Measurements from ENCODE around the gene CDKL4.
"Not testable (repeated sequence)": the region's sequence is repeated elsewhere in the genome, so short reads cannot be mapped to it uniquely, and the experiment has no call there.

Gene CDKL4

GRCh38 chr2:39243469-39244123 is at the start of gene CDKL4:
Gene CDKL4 (minus strand): TSS chr2:39243970.
- DNase-seq (ENCODE audit: low read depth) = no peak

GRCh38 chr2:39290433-39290832 is 46.7 kb upstream of the CDKL4 start:
- DNase-seq (ENCODE audit: low read depth) = no peak

GRCh38 chr2:39289609-39290008 is 45.8 kb upstream of the CDKL4 start:
- no peak for DNase-seq (ENCODE audit: low read depth)

DNA sequence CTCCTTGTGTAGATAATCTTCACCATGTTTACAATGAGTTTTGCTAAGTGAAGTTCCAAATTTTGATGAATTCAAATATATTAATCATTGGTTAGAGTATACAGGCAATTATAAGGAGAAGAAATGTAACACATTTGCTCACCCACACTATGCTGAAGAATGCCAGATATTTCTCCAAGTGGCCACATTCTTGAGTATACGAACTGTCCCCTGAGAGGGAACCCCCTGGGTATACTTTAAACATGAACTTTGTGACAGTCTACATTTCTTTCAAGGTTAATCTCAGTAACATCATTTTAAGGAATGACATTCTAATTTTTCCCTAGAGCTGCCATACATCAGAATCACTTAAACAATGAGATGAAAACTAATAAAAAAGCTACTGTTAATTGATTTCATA is 39.8 kb upstream of the CDKL4 start:
- no peak for DNase-seq (ENCODE audit: low read depth)

DNA sequence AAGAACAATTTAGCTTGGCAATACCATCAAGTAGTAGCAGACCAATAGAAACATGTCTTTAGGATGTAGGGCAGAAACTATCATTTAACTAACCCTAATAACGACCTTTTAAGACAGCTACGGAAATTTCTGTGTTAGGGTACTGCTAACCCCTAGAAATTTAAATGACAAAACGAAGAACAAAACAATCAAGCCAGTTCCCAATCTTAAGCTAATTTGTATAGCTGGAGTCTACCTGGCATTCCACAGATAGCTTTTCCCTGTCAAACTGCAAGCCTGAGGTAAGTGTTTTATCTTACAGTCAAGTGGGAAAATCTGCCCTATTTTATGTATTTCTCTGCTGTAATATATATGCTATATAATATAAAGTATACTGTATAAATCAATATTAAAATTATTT is 37.6 kb upstream of the CDKL4 start:
- DNase-seq (ENCODE audit: low read depth) = no peak

DNA sequence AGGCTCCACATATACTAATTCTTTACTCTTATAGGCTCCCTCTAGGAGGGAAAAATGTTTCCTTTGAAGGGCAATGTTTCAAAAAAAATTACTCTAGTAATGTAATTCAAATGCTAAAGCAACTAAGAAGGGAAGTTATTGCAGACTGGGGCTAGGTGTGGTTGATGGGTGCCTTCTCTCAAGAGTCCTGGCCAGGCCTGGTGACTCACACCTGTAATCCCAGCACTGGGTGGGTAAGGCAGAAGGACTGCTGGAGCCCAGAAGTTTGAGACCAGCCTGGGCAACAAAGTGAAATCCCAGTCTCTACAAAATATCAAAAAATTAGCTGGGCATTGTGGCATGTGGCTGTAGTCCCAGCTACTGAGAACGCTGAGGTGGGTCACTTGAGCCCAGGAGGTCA is 31.2 kb upstream of the CDKL4 start:
- no peak for DNase-seq (ENCODE audit: low read depth)

GRCh38 chr2:39269941-39270340 is 26.2 kb upstream of the CDKL4 start:
- no peak for DNase-seq (ENCODE audit: low read depth)

- DNase-seq (ENCODE audit: low read depth) = peak; percentile 4
Observed at GRCh38 chr2:39266916-39267434, 23.2 kb upstream of the CDKL4 start.

DNA sequence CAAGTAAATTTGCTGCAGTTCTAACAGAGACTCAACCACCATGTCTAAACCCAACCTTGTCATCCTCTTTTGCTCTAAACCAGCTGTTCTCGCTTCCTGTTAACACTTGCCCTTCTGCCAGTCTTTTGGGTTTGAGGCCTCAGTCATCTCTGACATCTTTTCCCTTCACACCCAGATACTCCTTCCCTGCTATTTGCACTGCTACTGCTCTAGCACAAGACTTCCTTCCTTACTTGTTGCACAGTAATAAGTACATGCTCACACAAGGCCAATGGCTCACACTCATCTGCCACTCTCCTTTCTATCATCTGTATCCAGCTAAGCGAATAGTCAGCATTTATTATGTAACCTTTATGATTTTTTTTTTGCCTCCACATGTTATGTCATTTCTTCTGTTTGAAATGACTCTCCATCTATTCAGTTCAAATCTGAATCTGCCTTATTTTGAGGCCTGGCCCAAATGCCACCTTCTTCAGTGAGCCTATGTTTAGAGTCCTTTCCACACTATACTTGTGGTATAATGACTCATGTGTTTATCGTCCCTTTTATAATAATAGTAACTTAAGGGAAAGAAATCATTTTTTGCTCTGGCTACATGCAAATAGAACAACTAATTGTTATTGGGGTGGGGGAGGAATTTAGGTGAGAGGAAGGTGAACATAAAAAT is 22.5 kb upstream of the CDKL4 start:
- DNase-seq (ENCODE audit: low read depth) = peak; percentile 4

- no peak for DNase-seq (ENCODE audit: low read depth)
Observed at GRCh38 chr2:39265315-39265714, 21.5 kb upstream of the CDKL4 start.

GRCh38 chr2:39264733-39265132 is 21.0 kb upstream of the CDKL4 start:
- no peak for DNase-seq (ENCODE audit: low read depth)

DNA sequence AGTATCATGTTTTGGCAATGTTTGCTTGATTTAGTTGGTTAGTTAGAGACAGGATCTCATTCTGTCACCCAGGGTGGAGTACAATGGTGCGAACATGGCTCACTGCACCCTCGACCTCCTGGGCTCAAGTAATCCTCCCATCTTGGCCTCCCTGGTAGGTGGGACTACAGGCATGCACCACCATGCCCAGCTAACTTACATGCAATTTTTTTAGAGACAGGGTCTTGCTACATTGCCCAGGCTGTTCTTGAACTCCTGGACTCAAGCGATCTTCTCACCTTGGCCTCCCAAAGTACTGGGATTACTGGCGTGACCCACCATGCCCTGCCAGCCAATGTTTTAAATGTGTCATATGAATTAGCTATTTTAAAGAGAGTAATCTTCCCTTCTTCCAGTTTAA is 16.3 kb upstream of the CDKL4 start:
- DNase-seq (ENCODE audit: low read depth) = no peak

- DNase-seq (ENCODE audit: low read depth) = no peak
Observed at GRCh38 chr2:39256040-39256439, 12.3 kb upstream of the CDKL4 start.

- no peak for DNase-seq (ENCODE audit: low read depth)
Observed at GRCh38 chr2:39252888-39253518, 9.2 kb upstream of the CDKL4 start.

DNA sequence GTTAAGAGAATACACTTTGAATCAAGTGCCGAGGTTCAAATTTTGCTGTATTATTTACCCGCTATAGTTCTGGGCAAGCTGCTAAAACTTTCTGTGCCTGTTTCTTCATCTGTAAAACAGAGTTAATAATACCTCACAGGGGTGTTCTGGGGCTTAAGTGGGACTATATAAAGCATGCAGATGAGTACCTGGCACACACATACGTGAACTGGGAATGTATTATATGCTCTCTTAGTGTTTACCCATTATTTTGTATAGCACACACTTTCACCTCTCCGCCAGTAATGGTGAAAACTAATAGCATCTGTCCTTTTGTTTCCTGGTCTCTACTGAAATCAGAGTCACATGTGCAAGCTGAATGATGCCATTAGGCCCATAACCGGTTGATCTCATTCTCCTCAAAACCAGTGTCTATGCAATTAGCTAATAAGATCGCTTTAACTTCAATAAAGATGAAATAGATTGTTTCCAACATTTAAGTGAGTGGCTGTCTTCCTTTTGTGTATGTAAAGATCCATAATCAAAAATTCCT is 3.8 kb upstream of the CDKL4 start:
- no peak for DNase-seq (ENCODE audit: low read depth)

DNA sequence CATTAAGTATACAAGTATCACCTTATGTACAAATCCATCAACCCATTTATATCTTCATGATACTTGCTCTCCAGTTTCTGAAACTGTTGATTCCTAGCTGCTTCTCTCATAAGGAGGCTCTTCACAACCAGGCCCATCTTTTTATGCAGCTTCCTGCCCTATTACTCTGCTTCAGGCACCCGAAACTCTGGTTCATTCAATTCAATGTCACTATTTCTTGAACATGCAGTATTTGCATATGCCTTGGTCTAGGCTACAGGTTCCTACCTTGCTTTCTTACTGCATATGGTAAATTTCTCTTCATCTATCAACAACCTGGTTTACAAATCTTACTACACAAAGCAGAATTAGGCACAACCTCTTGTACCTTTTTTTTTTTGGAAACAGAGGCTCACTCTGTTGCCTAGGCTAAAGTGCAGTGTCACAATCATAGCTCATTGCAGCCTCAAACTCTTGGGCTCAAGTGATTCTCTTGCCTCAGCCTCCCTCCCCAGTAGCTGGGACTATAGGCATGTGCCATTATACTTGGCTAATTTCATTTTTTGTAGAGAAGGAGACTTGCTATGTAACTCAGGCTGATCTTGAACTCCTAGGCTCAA is 2.7 kb upstream of the CDKL4 start:
- no peak for DNase-seq (ENCODE audit: low read depth)

- not testable (repeated sequence) for DNase-seq (ENCODE audit: low read depth)
Observed at GRCh38 chr2:39244963-39245625, 1.3 kb upstream of the CDKL4 start.

- DNase-seq (ENCODE audit: low read depth) = not testable (repeated sequence)
Observed at GRCh38 chr2:39244241-39244862, 582 bp upstream of the CDKL4 start.

- no peak for DNase-seq (ENCODE audit: low read depth)
Observed at GRCh38 chr2:39241588-39241987, 2.2 kb downstream of the CDKL4 start.

- no peak for DNase-seq (ENCODE audit: low read depth)
Observed at GRCh38 chr2:39240758-39241157, 3.0 kb downstream of the CDKL4 start.

DNA sequence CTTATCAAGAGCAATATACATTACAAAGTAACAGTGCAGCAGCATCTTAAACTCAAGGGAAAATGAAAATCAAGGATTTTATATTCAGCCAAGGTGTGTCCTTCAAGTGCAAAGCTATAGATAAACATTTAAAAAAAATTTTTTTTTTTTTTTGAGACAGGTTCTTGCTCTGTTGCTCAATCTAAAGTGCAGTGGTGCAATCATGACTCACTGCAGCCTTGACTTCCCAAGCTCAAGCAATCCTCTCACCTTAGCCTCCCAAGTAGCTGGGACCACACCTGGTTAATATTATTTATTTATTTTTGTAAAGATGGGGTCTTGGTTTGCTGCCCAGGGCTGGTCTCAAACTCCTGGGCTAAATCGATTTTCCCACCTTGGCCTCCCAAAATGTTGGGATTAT is 9.0 kb downstream of the CDKL4 start:
- DNase-seq (ENCODE audit: low read depth) = no peak

DNA sequence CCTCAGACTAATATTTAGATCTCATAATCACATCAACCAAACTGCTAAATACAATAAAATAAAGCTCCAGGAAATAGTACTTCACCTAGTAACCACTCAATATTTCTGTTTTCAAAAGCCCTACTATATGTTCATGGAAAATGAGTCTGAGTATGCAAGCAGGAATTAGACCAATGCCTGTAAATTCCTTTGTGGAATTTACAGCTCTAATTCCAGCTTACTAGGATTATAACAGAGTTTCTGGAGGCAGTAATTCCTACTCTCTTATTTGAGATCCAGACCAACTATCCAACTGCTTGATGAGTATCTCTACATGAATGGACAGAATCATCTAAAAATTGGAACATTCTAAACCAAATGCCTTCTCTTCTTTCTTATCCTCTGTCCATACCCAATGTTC is 11.6 kb downstream of the CDKL4 start:
- DNase-seq (ENCODE audit: low read depth) = no peak
